KOPT-K1 (cell line): ENCODE data around the gene TBCD.
"Not testable (repeated sequence)": the region's sequence is repeated elsewhere in the genome, so short reads cannot be mapped to it uniquely, and the experiment has no call there.

Experiments
- H3K27ac ChIP-seq: fragments of 200-600 bp; sonication (generic); 2 replicates; pipeline ENCODE4 v1.5.1; 2016; ENCODE audit warnings: antibody characterized with exemption, mild to moderate bottlenecking, low read depth, low read length; ENCODE audit not compliant: poor library complexity, severe bottlenecking
- H3K36me3 ChIP-seq: fragments of 200-600 bp; sonication (generic); 2 replicates; pipeline ENCODE4 v1.5.1; 2017; ENCODE audit warnings: antibody characterized with exemption, mild to moderate bottlenecking, low read length, moderate library complexity; ENCODE audit not compliant: insufficient read depth
- H3K9me3 ChIP-seq: fragments of 200-600 bp; sonication (generic); 2 replicates; pipeline ENCODE4 v1.5.1; 2017; ENCODE audit warnings: antibody characterized with exemption, low read length, mild to moderate bottlenecking; ENCODE audit not compliant: insufficient read depth, poor library complexity, severe bottlenecking

The TBCD gene

DNA sequence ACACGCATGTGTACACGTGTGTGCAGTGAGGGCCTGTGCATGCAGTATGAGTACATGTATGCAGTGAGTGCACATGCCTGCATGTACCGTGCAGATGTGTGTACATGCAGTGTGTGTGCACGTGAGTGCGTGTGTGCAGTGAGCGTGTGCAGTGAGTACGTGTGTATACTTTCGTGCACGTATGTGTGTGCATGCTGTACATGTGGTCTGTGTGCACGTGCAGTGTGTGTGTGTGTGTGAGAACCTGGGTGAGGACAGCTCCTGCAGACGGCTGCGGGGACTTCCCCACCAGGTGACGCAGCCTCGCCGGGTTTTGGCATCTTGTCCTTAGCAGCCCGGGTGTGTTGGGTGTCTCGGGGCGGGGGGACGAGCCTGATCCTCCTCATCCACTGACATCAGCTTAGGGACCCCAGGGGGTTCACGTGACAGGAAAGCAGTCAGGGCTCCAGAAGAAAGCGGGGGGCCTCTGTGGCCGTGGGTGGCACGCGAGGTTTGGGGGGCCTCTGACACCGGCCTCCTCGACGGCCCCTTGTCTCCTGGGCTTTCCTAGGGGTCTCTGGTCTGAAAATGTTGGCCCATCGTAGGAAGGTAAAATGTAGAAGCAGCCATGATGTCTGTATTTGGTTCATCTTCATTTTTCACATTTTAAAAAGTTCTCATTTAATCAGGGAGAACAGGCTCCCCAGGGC, 207.5 kb downstream of the TBCD start:
- peaks cover 23% of the 10 kb centered on the region for H3K9me3 ChIP-seq
- no peaks in the 10 kb centered on the region; the same call in 1 of the 2 replicates for H3K36me3 ChIP-seq
- no peak overlapping the region for H3K27ac ChIP-seq

DNA sequence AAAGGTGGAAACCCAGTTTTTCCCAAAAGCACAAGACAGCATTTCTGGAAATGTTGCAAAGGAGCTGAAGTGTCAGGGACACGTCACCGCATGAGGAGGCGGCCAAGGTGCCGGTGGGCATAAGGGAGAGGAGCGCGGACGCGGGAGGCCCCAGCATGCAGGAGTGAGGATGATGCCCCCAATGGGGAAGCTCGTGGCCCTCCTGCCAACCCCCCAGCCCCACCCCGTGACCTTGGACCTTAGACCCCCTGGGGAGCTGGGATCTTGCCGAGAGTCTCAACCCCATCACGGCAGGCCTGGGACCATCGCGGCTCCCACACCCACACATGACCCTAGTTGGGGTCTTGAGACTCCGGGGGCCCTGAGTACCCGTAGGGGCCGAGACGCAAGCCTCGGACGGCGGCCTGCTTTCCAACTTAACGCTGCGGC, 208.1 kb downstream of the TBCD start:
- no peaks in the 10 kb centered on the region; the same call in 1 of the 2 replicates for H3K36me3 ChIP-seq
- no peak overlapping the region for H3K27ac ChIP-seq
- peaks cover 17% of the 10 kb centered on the region for H3K9me3 ChIP-seq

GRCh38 chr17:82960419-82961271, 208.8 kb downstream of the TBCD start:
- no peak overlapping the region for H3K27ac ChIP-seq
- peaks cover 10% of the 10 kb centered on the region for H3K9me3 ChIP-seq
- H3K36me3 ChIP-seq: no peaks in the 10 kb centered on the region; the same call in 1 of the 2 replicates

- Histone ChIP-seq H3K9me3 (peaks cover 4% of the 10 kb centered on the region), H3K36me3 (no peaks in the 10 kb centered on the region; the same call in 1 of the 2 replicates), H3K27ac (no peak overlapping the region)
Observed at GRCh38 chr17:82961366-82962162, 209.7 kb downstream of the TBCD start.

DNA sequence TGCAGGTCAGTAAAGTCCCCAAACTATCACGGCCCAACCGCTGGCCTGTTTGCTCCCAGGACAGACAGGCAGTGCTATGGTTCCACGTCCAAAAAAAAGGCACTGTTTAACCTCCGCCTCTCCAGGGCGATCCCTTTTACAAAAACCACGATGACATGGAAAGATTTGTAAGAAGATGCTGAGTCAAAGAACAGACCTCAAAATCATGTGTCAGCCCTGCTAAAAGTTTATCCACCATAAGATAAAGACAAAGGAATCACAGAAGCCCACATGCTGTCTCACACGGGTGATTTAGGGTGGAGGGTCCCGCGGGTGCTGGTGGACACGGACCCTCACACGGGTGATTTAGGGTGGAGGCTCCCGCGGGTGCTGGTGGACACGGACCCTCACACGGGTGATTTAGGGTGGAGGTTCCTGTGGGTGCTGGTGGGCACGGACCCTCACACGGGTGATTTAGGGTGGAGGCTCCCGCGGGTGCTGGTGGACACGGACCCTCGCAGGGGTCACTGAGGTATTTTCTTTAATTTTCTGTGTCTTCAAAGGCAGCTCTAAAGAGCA, 210.4 kb downstream of the TBCD start:
- Histone ChIP-seq H3K36me3 (no peaks in the 10 kb centered on the region; the same call in 1 of the 2 replicates), H3K9me3 (no peaks in the 10 kb centered on the region), H3K27ac (no peak overlapping the region)

- H3K9me3 ChIP-seq: no peaks in the 10 kb centered on the region
- H3K36me3 ChIP-seq: no peaks in the 10 kb centered on the region; the same call in 1 of the 2 replicates
- no peak overlapping the region for H3K27ac ChIP-seq
Observed at GRCh38 chr17:82963104-82963950, 211.5 kb downstream of the TBCD start.

DNA sequence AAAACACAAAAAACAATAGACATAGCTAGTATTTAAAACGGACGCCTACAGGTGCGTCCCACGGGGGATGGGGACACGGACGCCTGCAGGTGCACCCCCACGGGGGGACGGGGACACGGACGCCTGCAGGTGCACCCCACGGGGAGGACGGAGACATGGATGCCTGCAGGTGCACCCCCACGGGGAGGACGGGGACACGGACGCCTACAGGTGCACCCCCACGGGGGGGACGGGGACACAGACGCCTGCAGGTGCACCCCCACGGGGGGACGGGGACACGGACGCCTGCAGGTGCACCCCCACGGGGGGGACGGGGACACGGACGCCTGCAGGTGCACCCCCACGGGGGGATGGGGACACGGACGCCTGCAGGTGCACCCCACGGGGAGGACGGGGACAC, 212.6 kb downstream of the TBCD start:
- H3K36me3 ChIP-seq, H3K9me3 ChIP-seq, H3K27ac ChIP-seq: not testable (repeated sequence)

DNA sequence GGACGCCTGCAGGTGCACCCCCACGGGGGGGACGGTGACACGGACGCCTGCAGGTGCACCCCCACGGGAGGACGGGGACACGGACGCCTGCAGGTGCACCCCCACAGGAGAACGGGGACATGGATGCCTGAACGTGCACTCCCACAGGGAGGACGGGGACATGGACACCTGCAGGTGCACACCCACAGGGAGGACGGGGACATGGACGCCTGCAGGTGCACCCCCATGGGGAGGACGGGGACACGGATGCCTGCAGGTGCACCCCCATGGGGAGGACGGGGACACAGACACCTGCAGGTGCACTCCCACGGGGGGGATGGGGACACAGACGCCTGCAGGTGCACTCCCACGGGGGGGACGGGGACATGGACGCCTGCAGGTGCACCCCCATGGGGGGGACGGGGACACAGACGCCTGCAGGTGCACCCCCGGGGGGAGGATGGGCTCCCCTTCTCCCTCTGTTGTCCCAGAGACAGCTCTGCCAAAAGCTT, 213.0 kb downstream of the TBCD start:
- Histone ChIP-seq H3K27ac (no peak overlapping the region), H3K9me3 (no peaks in the 10 kb centered on the region), H3K36me3 (no peaks in the 10 kb centered on the region)

- Histone ChIP-seq H3K36me3 (no peaks in the 10 kb centered on the region), H3K27ac (no peak overlapping the region), H3K9me3 (no peaks in the 10 kb centered on the region)
Observed at GRCh38 chr17:82965371-82965770, 213.5 kb downstream of the TBCD start.

DNA sequence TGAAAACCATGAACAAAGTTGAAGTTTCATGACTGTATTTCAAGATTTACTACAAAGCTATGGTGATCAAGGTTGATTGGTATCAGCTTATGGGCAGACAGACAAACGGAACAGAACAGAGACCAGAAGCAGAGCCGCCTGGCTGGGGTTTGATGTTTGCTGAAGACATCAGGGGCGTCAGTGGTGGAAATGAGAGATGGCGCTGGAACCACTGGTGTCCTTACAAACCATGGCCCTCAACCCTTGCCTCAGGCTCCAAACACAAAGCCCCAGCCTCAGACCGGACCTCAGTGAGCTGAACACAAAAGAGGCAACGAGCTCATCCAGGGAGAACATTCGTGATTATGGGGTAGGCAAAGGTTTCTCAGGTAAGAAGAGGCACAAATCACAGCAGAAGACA, 214.6 kb downstream of the TBCD start:
- Histone ChIP-seq H3K9me3 (no peaks in the 10 kb centered on the region), H3K27ac (no peak overlapping the region), H3K36me3 (no peaks in the 10 kb centered on the region)

DNA sequence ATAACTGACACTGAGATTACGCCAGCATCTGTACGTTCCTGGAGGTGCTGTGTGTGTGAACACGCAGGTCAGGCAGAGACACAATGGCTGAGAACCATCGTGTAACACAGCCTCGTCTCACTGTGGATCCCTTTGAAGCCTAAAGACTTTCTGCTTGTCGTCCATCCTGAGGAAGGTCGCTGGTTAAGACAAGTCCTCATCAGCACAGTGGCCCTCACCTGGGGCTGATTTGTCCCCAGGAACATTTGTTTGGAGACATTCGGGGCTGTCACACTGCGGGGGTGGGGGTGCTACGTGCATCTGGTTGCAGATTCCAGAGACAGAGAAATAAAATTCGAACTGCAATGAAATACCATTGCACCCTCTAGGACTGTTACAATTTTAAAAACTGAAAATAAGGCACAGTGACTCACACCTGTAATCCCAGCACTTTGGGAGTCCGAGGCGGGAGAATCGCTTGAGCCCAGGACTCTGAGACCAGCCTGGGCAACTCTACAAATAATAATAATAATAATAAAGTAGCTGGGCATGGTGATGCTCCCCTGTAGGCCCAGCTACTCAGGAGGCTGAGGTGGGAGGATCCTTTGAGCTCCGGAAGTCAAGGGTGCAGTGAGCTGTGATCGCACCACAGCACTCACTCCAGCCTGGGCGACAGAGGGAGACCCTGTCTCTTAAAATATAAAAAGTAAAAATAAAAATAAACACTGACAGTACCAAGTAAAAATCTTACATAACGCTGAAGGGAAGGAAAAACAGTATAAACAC, 215.6 kb downstream of the TBCD start:
- H3K36me3 ChIP-seq: no peaks in the 10 kb centered on the region

GRCh38 chr17:82968033-82968841, 216.4 kb downstream of the TBCD start:
- not testable (repeated sequence) for H3K36me3 ChIP-seq, H3K27ac ChIP-seq, H3K9me3 ChIP-seq

More for the DNA sequence above, 215.6 kb downstream of the TBCD start:
- Histone ChIP-seq H3K27ac (no peak overlapping the region), H3K9me3 (no peaks in the 10 kb centered on the region)

- H3K36me3 ChIP-seq: no peaks in the 10 kb centered on the region
- peak overlapping the region; percentile 40 for H3K27ac ChIP-seq
- no peaks in the 10 kb centered on the region for H3K9me3 ChIP-seq
Observed at GRCh38 chr17:82970067-82970466, 218.2 kb downstream of the TBCD start.
